GM18909 (cell line): ENCODE data around the gene PWP2.
"Not testable (repeated sequence)": the region's sequence is repeated elsewhere in the genome, so short reads cannot be mapped to it uniquely, and the experiment has no call there.

Experiments
- ATAC-seq: cut with Tn5 transposase; IDR thresholded peaks from one replicate; pipeline ENCODE4 v1.9.1; 2021; ENCODE audit warnings: mild to moderate bottlenecking; ENCODE audit not compliant: unreplicated experiment, poor library complexity

Gene PWP2

GRCh38 chr21:44082648-44083440 is 24.4 kb upstream of the PWP2 start:
- no peak for ATAC-seq

GRCh38 chr21:44083631-44084291 is 23.4 kb upstream of the PWP2 start:
- no peak for ATAC-seq

DNA sequence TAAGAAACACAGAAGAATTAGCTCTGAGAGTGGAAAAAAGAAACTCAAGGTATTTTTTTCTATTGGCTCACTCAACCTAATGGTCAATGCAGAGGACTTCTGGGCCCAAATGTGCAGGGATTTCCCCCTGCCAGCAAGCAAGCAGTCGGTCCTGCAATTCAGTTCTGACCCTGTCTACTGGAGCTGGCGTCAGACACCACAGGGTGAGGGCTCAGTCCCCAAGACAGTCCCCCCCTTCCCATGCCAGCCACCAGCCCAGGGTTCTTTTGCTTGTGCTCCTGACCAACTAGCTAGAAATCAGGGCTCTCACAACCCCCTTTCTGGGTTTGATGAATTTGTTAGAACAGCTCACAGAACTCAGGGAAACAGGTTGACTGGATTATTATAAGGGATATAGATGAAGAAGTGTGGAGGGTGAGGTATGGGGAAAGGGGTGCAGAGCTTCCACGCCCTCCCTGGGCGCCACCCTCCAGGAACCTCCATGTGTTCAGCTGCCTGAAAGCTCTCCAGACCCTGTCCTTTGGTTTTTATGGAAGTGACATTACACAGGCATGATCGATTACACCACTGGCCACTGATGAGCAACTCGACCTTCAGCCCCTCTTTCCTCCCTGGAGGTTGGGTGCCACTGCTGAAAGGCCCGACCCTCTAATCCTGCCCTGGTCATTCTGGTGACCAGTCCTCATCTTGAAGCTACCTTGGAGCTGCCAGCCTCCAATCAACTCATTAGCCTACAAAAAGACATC is 22.5 kb upstream of the PWP2 start:
- no peak for ATAC-seq

DNA sequence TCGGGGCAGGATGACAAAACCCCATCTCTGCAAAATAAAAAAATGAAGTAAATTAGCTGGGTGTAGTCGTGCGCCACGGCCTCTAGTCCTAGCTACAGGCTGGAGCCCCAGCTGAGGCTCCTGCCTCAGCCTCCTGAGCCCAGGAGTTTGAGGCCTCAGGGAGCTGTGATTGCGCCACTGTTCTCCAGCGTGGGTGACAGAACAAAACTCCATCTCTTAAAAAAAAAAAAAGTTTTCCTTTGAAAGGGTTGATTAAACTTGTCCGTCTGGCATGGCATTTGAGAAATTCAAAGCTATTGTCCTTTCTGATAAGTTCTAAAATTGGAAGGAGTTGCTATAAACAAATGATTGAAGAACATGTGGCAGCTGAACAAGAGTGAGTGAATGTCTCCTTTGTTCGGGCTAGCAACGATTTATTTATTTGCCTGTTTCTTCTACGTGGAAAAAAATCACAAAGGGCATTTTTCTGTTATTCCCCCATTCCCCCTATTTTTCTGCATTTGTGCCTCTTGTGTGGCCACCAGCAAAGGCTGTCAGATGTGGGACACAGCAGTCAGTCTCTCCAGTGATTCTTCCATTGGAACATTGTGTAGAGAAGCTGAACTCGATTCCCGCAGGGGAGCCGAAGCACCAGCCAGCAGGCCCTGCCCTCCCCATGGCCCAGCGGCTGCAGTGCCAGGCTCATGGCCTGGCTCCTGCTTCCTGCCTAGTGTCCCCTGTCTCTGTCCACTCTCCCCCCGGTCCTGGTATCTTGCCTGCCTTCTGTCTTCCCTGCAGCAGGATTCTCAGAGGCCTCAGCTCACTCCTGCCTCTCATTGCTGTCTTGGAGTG is 21.5 kb upstream of the PWP2 start:
- ATAC-seq: no peak

GRCh38 chr21:44086636-44087425 is 20.4 kb upstream of the PWP2 start:
- no peak for ATAC-seq

DNA sequence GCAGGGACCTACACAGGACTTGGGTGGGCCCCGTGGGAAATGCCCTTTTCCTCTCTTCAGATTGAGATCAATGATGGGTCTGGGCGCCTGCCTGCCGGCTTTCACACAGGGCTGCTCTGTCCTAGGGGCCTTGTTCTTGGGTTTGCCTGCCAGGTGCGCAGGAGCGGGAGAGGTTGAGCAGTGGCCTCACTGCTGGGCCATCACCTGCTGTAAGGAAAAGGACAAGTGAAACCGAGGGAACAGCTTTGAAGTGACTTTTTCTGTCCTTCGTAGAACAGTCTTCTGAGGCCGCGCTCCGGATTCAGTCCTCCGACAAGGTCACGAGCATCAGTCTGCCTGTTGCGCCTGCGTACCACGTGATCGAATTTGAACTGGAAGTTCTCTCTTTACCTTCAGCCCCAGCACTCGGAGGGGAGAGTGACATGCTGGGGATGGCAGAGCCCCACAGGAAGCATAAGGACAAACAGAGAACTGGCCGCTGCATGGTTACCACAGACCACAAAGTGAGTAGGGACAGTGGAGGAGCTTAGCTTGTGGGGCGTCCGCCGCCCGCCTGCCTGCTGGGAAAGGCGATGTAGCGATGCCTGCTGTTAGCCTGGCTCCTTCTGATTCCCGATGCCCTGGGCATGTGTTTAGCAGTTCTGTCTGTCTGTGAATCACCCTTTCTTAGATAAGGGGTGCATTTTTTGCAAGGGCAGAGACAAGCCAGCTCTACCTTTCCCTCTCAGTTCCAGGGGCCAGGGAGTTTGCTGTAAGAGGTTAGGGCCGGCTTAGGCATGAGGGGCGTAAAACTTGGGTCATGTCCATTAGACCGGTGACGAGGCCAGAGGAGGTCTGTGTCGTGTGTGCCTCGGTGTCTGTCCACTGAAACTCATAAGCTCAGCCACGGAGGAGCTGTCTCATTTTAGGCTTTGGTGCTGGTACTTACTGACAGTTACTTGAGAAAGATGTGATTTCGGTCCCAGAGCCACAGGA is 19.5 kb upstream of the PWP2 start:
- ATAC-seq: no peak

GRCh38 chr21:44088401-44088780 is 18.8 kb upstream of the PWP2 start:
- ATAC-seq: no peak

- ATAC-seq: no peak
Measured at GRCh38 chr21:44089001-44089911, 17.9 kb upstream of the PWP2 start.

DNA sequence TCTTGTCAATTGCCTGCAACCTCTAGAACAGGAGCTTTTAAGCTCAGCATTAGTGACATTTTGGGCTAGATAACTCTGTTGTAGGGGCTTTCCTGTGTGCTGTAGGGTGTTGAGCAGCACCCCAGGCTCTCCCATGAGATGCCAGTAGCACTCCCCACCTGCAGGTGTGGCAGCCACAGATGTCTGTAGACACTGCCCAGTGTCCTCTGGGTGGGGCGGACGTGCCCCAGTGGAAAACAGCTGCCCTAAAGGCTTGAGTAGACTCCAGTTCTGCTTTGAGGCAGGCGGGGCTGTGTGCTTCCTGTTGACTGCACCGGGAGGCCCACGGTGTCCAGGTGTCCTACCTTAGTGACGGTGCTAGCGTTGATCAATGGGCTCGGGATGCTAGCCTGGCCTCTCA is 16.9 kb upstream of the PWP2 start:
- no peak for ATAC-seq

DNA sequence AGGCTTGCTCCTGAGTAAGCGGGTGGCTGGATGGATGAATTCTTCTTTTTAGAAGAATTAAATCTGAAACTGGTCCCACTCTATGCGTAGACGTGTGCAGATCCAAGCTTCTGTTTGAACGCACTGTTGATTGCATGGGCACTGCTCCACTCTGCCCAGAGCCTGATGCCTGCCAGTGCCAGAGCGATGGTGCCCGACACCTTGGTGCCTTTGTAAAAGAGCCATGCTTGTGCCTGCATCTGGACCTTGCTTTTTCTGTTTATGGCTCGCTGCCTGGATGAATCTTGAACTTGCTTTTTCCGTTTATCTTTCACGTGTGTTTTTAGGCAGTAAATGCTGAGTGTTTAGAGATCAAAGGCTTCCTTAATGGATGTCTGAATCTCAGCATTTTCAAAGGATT is 15.0 kb upstream of the PWP2 start:
- ATAC-seq: no peak

- ATAC-seq: no peak
Measured at GRCh38 chr21:44093761-44094160, 13.4 kb upstream of the PWP2 start.

DNA sequence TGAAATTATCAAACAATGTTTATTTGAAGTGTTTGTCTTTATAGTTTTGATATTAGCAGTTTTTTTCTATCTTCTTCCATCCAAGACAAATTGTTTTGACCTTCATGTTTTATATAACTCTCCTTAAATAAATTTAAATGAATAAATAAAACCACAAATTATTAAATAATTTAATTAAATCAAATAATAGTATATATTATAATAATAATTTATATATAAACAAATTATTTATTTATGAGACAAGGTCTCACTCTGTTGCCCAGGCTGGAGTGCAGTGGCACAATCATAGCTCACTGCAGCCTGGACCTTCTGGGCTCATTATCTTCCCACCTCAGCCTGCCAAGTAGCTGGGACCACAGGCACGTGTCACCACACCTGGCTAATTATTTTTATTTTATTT is 12.4 kb upstream of the PWP2 start:
- no peak for ATAC-seq

DNA sequence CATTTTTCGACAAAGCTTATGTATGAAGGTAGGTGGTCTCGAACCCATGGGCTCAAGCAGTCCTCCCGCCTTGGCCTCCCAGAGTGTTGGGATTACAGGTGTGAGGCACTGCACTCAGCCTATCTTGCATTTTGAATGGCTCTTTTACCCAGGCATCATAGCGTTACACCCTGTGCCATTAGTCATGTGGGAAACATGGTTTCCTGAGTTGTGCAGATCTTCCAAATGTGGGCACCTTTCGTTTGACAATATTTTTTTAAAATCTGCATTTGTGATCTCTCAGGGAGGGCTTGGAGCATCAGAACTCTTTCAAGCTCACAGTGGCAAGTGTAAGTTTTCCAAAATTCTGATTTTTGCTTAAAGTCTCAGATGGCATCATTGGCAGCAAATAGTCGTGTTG is 8.7 kb upstream of the PWP2 start:
- not testable (repeated sequence) for ATAC-seq

DNA sequence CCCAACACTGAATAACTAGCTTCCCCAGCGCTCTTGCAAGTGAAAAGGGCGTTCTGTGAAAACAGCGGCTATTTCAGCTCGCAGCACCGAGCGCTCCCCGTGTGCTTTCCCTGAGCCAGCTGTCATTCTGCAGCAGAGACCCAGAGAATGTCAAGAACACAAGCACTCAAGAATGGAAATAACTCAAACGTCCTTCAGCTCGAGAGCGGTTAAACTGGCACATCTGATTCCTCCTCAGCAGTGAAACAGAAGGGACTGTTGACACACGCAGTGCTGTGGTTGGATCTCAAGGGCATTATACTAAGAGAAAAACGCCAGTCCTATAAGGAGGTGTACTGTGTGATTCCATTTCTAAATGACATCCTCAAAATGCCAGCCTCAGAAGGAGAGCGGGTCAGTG is 8.2 kb upstream of the PWP2 start:
- ATAC-seq: not testable (repeated sequence)

DNA sequence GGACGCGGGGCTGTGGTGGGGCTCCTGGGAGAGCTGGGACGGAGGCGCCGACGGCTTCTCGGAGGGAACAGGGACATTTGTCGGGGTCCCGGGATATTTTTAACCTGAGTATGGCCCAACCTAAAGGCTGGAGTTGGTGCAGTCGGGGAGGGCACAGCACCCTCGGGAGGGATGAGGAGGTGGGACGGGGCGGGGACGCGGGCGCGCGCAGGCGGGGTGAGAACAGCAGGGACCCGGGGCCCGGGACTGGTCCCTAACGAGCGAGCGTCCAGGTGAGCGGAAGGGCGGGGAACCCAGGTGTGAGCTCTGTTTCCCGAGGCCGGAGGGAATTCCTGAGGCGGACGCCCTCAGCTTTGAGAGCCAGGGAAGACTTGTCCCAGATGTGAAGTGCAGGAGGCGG is 390 bp downstream of the PWP2 start:
- ATAC-seq: peak; percentile 18

DNA sequence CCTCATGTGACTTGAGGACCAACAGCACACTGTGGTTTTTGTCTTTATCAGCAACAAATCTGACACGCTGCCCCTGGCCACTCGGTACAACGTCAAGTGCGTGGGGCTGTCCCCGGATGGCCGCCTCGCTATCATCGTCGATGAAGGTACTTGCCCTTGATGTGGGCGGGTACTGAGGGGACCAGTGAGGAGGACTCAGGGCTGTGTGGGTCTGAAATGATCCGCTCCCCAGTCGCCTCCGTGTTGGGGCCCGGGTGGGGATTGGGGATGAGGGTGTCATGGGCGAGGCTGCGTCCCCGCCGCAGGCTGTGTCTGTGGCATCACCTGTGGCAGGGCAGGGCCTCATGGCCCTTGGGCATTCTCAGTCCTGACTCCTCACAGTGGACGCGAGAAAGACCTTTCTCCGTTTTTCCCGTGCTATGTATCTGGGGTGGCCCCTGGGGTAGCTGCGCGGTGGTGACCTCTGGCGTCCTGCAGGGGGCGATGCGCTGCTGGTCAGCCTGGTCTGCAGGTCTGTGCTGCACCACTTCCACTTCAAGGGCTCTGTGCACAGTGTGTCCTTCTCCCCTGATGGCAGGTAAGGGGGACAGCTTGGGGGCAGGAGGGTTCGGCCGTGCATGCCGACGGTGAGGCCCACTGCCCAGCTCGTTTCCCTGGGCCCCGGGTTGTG is 6.6 kb downstream of the PWP2 start:
- ATAC-seq: not testable (repeated sequence)

DNA sequence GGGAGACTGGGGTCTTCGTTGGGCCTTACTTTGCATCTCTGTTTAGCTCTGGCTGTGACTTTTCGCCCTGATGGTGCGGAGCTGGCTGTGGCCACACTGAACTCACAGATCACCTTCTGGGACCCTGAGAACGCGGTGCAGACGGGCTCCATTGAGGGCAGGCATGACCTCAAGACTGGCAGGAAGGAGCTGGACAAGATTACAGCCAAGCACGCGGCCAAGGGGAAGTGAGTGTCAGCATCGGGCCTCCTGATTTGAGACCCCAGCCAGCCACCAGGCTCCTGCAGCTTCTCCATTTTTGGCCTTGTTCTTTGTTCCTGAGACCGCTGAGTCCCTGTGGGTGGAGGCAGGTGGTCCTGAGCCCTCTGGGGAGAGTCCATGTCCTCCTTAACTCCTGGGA is 14.9 kb downstream of the PWP2 start:
- ATAC-seq: not testable (repeated sequence)
